Stimulated activated CD8-positive, alpha-beta memory T cell treated with anti-CD3 and anti-CD28 coated beads, Interleukin-7, amount 100 ng/mL, for 1 hour (primary cell): ENCODE measurements around the gene GAB2.

Source experiments
- DNase-seq, 2 donors: peaks; one replicate each; pipeline ENCODE4 v3.0.0-alpha.2; 2020; ENCODE audit warnings: low read depth in 2 of 2

GAB2 gene

DNA sequence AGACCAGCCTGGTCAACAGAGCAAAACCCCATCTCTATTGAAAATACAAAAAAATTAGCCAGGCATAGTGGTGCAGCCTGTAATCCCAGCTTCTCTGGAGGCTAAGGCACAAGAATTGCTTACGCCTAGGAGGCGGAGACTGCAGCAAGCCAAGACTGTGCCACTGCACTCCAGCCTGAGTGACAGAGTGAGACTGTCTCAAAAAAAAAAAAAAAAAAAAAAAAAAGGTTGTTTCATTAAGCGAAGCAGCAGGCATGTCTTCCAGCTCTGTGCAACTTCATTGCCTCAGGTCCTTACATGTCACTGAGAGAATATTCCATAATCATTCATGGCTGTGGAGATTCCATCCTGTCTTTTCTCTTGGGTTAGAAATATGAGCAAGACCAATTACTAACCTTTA, 16.9 kb downstream of the GAB2 start:
- DNase-seq = no peak

DNA sequence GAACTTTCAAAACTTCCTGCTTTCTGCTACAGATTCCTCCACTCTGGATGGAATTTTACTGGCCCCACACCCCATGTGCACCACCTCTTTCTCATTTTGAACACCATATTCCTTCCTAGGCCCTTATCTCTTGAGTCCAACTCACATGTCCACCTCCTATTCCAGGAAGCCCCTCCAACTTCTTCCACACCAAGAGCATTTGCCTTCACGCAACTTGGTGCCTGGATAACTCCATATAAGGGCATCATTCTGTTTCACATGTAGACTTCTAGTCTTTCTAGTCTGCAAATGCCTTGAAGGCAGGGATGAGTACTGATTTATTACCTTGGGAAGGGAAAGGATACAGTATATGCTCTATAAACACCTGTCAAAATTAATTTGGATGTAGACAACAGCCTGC, 17.5 kb downstream of the GAB2 start:
- DNase-seq = no peak

DNA sequence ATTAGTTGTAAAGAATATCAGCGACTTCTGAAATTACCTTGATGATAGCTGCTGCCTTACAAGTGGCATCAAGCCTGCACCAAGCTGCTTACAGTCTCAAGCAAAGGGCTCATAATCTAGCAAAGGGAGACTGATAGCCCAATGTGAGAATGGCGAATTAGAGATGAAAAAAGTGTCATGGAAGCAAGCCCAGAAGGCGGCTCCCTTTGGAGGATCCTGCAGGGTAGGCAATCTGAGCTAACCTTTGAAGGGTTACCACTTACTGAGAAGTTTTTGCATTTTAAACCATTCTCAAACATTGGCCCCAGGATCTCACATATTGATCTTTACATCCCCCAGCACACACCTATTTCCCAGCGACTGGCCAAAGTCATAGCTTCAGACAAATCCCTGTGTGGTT, 18.5 kb downstream of the GAB2 start:
- DNase-seq = no peak

DNA sequence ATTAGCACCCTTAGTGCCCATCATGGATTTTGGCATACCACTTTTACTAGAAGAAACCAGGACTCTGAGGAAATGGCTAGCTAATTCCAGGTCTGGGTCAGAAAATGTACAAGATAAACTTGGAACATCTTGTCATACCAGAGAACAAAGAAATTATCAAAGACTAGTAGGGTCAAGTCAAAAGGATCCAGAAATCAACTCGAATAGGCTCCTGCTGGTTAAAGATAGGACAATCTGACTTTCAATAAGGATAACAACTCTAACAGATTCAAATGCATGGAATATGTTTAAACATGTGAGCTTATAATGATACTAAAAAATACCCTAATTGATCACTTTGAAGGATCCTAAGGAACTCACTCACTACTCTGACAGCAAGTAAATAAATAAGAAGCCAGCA, 18.9 kb downstream of the GAB2 start:
- no peak for DNase-seq

DNA sequence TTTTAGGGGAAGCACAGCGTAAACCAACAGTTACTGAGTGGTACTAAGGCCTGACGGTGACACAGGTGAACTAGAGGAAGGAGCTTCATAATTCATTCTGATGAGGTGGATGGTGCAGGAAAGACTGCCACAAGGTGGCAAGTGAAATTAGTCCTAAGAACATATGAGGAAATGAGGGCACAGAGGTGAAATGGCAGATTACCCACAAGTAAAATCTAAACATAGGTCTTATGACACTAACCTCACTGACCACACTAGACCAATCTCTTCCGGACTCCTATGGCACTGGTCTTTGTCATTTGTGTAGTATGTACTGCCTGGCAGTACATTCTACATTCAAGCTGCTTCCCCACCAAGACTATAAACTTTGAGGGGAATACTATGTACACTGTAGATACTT, 20.2 kb downstream of the GAB2 start:
- DNase-seq = no peak

DNA sequence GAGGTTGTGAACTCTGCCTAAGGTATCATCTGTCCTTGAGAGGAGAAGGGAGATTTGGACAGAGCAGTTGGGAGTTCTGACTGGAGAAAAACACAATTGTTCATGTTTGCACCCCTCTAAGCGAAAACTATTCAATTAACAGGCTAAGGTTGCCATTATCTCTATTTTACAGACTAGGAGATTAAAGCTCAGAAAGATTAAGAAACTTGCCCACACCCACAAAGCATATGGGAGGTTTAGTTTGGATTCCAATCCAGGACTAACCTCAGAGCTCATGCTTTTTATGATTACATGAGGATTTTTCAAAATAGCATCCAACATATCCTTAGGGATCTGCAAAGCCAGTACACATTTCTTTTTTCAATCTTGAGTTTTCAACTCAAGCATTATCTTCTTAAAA, 22.0 kb downstream of the GAB2 start:
- DNase-seq = no peak

DNA sequence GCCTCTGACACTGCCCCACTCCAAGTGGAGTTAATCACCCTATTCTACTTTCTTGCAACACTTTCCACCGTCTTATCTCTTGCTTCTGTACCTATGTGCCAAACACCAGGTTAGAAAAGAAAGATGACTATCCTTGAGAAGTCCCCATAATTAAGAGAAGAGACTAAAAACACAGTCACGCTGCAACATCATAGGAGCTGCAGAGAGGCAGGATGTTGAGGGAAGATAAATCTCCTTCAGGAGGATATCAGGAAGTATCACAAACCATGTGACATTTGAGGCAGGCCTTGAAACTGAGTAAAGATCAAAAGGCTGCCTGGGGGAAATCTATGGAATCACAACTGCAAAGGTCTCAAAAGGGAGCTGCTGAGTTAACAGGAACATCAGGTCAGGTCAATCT, 24.8 kb downstream of the GAB2 start:
- DNase-seq = no peak

DNA sequence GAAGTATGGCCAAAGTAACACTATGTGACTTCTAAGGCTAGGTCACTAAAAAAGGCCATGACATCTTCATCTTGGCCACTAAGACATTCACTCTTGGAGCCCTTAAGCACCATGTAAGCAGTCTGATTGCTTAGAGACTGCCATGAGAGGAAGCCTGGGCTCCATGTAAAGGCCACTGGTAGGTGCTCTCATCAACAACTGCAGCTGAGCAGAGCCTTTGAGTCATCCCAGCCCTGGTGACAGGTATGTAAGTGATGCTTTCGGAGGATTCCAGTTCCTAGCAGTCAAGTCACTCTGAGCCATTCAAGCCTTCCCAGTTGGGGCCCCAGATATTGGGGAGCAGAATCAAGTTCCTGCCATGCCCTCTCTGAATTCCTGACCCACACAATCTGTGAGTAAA, 26.2 kb downstream of the GAB2 start:
- DNase-seq = no peak

DNA sequence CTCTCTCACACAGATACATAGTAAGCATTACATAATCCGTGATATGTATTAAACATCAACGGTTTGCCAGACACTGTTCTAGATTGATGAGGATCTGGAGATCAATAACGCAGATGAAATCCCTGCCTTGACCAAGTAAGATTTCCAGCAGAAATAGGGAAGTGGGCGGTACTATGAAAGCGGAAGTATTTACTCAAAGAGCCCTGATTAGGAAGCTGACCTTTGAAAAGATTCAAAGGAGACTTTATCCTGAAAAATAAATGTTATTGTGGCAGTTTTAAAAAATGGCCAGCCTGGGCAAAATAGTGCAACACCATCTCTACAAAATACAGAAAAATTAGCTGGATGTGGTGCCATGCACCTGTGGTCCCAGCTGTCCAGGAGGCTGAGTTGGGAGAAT, 26.8 kb downstream of the GAB2 start:
- no peak for DNase-seq

DNA sequence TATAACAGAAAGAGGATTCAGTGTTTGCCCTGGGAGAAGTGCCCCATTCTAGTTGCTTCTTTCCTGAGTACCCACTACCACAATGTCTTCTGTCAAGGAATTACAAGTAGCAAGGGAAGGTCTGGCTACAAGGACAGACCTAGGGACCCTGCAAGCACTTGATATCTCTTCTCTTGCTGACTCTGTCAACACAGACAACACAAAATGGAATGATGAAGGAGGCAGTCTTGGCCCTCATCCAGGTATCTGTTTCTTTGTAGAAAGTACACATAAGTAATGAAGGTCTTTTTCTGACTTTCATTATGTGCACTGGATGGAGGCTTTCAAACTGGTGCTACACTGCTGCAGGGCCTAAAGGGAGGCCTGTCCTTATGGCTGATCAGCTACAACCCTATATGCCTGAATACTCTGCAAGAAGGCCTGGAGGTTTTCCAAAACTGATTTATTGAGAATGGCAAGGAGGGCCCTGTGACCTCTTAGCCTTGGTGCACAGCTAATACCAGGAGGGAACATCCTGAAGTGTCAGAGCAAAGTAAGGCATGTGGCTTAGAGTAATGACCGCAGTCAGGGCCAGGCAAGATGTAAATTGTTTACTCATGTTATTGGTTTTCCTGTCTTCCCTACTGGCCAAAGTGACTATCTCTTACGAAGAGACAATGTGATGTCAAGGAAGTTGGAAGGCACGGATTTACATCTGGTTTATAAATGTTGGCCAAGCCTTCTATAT, 31.2 kb downstream of the GAB2 start:
- DNase-seq = no peak

DNA sequence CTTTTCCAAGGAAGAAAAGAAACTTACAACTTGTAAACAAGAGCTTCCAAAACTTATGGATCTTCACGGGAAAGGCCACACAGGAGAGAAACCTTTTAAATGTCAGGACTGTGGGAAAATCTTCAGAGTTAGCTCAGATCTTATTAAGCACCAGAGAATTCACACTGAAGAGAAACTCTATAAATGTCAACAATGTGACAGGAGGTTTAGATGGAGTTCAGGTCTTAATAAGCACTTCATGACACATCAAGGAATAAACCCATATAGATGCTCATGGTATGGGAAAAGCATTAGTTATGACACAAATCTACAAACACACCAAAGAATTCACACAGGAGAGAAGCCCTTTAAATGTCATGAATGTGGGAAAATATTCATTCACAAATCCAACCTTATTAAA, 32.4 kb downstream of the GAB2 start:
- no peak for DNase-seq

DNA sequence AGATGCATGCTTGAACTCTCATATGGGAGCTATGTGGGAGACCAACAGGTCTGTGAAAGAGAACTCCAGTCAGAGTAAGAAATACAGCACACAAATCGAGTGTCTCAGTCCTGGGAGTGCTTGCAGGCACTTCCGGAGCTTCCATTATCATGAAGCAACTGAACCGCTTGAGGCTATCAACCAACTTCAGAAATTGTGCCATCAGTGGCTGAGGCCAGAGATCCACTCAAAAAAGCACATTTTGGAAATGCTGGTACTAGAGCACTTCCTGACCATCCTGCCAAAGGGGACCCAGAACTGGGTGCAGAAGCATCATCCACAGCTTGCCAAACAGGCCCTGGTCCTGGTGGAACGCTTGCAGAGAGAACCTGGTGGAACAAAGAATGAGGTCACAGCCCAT, 33.4 kb downstream of the GAB2 start:
- DNase-seq = no peak

DNA sequence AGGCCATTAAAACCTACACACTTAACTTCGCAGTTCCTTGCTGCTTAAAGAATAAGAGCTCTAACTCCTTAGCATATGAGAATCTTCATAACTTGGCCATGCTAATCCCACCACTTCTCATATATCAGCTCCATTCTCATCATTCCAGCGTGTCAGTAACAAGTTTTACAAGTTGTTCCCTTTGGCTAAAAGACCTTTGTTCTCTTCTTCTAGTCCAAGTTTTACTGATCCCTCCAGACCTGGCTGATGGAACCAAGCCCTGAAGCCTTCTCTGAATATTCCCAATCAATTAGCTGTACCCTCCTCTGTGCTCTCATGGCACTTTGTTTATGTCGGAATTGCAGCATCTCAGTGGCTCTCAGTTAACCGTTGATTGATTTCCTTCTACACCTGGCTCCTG, 35.8 kb downstream of the GAB2 start:
- DNase-seq = no peak

DNA sequence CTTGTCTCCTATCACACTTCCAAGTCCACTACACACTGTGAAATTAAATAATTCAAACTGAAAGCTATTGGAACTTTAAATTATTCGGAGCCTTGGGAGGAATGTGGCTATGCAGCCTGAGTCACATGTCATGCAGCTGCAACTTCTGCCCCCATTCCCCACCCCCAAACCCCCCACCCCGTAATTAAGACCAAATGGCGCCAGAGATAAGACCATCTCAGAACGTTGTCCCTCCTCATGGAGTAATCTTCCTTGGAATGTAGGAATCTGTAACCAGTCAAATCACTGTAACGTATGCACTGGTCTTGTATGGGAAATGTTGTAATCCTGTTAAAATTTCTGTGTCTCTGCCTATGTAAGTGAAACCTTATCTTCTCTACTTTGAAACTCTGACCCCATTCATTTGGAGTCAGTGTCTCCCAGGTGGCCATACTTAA, 37.0 kb downstream of the GAB2 start:
- no peak for DNase-seq

DNA sequence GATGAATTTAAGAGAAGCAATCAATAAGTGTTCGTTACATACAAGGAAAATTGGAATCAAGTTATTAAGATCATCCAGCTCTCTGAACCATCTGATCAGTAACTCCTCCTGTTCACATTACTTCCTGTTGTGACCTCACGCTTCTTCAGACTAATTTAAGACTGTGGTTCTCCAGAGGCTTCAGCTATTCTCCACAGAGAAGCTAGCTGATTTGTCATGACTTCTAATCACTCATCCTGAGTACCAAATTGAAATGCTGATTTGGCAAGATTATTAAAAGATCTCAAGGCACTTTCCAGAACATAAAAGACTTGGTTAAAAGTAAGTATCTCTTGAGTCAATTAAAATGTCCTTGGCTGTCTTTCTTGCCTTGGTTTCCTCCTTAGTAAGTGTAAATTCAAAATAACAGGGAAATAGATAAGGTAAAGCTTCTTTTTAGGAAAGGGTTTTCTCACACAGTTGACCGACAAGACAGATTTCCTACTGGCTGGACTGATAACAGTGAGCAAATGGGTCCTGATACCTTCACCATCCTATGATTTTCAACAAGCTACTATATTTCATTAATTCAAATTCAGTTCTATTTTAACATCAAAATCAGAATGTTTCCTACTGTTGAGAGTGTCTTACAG, 38.5 kb downstream of the GAB2 start:
- DNase-seq = no peak

DNA sequence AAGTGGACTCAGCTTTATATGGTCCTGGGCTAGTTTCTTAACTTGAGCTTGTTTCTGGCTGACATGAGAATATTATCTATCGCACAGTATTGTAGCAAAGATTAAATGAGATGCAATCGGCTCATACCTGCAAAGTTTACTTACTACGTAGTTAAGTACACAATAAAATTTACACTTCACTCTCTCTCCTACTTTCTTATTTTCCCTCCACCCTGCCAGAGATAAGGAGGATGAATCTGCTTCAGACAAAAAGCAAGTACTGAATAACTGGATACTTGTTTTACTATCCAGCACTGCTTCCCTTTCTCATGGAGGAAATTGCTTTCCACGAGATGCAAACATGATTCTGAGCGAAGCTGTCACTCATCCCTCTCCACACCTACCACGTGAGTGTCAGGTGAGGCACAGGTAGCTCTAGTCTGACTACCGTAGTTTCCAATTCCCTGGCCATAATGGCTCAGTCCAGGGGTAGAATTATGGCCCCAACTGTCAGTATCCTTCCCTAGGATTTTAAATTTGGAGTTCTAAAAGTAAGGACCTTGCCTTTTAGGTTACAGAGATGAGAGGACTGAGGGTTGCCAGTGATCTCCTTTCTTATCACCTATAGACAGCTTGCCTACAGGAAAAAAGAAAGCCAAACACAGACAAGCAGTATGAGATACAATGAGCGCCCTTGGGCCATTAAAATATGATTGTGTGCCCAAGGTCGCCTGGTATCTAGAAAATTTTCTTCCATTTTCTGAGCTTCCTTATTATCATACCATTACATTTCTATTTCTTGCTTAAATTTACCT, 39.8 kb downstream of the GAB2 start:
- DNase-seq = no peak

DNA sequence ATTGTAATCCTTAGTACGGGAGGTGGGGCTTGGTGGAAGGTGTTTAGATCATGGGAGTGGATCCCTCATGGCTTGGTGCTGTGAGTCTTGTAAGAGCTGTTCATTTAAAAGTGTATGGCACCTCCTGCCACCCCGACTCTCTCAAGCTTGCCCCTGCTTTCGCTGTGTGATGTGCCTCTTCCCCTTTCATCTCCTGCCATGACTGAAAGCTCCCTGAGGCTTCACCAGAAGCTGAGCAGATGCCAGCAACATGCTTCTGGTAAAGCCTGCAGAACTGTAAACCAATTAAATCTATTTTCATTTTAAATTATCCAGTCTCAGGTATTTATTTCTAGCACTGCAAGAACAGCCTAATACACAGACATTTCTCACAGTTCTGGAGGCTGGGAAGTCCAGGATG, 40.8 kb downstream of the GAB2 start:
- no peak for DNase-seq

DNA sequence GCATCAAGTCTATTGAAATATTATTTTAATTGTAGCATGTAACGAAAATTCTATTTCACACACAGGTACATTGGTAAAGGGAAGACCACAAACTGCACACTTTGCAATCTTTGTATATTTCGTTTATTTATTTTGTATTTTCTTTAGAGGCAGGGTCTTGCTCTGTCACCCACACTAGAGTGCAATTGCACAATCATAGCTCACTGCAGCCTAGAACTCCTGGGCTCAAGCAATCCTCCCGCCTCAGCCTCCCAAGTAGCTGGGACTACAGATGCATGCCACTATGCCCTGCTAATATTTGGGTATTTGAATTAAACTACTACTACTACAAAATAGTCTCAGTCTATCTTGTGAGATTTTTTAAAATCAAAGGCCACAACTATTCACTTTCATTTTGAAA, 42.7 kb downstream of the GAB2 start:
- DNase-seq = no peak

DNA sequence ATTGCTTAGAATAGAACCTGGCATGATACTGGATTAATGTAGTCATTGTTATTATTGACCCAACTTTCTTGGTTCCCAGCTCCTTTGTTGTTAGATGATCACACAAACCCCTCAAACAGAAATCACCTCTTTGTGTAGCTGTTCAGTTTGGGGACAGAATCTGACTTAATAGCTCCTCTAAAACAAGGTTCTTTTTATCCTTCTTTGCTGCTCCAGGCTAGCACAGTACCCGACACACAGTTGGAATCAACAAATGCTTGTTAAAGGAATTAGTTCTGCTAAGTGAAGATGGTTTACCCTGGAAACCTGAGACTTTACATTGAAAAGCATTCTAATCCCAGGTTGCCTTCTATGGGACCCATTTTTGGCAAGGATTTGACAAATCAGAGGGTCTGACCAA, 43.9 kb downstream of the GAB2 start:
- DNase-seq = no peak

DNA sequence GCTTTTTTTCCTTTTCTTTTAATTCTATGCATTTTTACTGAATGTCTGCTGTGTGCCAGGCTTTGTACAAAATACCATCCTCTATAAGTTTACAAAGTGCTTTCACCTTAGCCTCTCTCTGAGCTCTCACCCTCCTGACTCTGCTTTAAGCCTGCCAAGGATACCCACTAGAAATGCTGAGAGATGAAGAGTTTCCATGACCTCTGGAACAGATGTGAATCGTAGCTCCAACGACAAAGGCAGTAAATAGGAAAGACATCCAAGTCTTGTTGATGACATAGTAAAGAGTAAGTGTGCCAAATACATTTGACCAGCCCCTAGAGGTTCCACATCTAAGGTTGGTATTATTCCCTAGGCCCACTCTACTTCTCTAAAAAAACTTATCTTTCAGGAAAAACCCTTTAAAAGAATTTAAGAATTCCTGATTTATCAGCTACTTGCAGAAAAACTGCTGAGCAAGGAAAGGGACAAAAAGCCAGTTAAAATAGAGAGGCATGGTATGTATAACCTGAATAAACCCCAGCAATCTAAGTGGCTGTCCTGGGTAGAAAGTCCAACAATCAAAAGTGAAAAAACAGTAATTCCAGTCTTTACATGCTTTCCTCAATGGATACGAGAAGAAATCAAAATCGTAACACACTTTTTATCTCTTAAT, 45.4 kb downstream of the GAB2 start:
- DNase-seq = no peak

DNA sequence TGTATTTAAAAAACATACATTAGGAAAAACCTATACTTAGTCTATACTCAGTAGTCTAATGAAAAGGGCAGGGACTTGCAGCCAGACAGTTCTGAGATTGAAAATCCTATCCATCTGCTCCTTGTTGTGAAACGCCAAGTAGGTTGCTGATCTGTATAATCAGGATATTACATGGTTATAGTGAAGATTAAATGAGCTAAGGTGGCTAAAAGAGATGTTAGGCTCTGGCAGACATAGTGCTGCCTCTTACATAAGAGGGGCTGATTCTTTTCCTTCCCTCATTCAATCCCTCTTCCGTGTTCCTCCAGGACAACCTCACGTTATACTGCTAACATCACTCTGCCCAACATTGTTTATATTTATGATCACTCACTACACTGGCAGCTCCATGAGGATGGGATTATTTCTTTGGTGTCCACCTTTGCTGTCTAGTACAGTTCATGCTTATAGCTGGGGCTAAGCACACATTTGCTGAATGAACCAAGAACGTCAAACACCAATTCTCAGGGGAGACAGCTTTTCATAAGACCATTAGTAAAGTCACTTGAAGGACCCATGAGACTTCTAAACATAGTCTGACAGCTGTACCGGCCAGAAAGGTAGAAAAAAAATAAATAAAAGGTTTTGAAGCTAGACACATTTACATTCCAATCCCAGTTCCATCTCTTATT, 46.3 kb downstream of the GAB2 start:
- DNase-seq = no peak
